ENCODE data around the gene MRPL12. TPM values are rescaled to one million over a fixed set of nuclear protein-coding genes. Genes with fewer than 3 reads are reported as not detected.

Gene MRPL12
- total and polyA plus RNA-seq, 2 donors (not counting 1 experiment from before 2014, with no cell fraction given), result 23.8 to 25.6 TPM

DNA sequence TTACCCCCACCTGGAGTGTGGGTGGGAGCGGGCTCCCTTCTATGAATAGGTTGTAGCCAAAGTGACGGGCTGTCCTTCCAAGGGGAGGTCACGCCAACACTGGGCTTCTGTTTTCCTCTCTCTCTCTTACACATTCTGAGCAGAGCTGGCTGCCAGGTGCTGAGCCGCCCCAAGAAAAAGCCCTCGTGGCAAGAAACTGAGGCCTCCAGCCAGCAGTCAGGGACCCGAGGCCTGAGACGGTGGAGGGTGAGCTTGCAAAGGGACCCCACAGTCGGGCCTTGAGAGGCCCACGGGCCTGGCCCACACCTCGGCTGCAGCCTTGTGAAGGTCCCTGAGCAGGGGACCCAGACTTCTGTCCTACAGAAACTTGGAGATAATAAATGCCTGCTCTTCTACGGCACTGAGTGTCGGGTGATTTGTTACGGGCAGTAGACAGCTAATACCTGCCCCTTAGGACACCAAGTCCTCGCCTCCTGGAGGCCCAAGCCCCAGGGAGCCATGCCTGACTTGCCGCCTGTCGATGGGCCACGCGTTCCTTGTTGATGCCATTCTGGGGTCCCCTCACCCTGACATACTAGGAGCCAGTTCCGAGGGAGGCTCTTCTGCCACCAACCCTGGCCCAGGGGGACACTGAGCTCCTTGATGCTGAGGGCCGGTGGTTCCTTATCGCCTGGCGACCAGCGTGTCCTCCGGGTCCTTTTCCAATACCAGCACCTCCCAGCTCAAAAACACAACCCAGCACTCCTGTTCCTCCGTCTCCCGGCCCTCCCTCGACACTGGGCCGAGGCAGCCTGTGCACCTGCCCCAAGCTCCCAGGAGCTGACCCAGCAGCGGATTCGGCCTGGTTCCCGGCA, 35.0 kb downstream of the MRPL12 start:
- H4K20me1 ChIP-seq (ENCODE audit: control insufficient read depth, insufficient read depth, low read length, poor library complexity, severe bottlenecking), result no peaks in the 10 kb centered on the region
- no peaks in the 10 kb centered on the region for H3K9me3 Mint-ChIP-seq (ENCODE audit: insufficient read depth)
- intact Hi-C loops (cut with micrococcal nuclease), result no loop called here
- no peaks in the 10 kb centered on the region for H3K79me2 ChIP-seq (ENCODE audit: control insufficient read depth, insufficient read depth, low read length)
- peaks cover 0 to 41% (median 4%) of the 10 kb centered on the region in 4 experiments for H3K27me3 ChIP-seq (replicated peaks in 1 of 4; ENCODE audit: control extremely low read depth in 1 of 4, control insufficient read depth in 3 of 4, insufficient read depth in 4 of 4, low read length in 3 of 4)
- peaks cover 10% of the 10 kb centered on the region for H3K27me3 Mint-ChIP-seq
- peaks cover 12% of the 10 kb centered on the region for H3K4me1 Mint-ChIP-seq
- no peak overlapping the region for H2AFZ ChIP-seq (ENCODE audit: insufficient read depth, low read depth, low read length, poor library complexity, severe bottlenecking)
- H3K4me3 Mint-ChIP-seq, result no peak overlapping the region
- TF ChIP-seq, protein P1, sequence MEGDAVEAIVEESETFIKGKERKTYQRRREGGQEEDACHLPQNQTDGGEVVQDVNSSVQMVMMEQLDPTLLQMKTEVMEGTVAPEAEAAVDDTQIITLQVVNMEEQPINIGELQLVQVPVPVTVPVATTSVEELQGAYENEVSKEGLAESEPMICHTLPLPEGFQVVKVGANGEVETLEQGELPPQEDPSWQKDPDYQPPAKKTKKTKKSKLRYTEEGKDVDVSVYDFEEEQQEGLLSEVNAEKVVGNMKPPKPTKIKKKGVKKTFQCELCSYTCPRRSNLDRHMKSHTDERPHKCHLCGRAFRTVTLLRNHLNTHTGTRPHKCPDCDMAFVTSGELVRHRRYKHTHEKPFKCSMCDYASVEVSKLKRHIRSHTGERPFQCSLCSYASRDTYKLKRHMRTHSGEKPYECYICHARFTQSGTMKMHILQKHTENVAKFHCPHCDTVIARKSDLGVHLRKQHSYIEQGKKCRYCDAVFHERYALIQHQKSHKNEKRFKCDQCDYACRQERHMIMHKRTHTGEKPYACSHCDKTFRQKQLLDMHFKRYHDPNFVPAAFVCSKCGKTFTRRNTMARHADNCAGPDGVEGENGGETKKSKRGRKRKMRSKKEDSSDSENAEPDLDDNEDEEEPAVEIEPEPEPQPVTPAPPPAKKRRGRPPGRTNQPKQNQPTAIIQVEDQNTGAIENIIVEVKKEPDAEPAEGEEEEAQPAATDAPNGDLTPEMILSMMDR (IDR thresholded peaks at IDR 0.05), result no peak
- TF ChIP-seq EZH2 (IDR thresholded peaks at IDR 0.05; ENCODE audit: borderline replicate concordance, insufficient read depth, low read depth, low read length, poor library complexity, severe bottlenecking), result no peak
- POLR2A ChIA-PET, result no interaction called here
- peaks cover 6 to 13% of the 10 kb centered on the region in 2 donors for H3K4me1 ChIP-seq (ENCODE audit: control insufficient read depth in 2 of 2, insufficient read depth in 2 of 2, low read length in 2 of 2)
- ATAC-seq (ENCODE audit: low read depth), result no peak
- peaks cover 0 to 3% (median 0%) of the 10 kb centered on the region in 3 donors for H3K9me3 ChIP-seq (ENCODE audit: control extremely low read depth in 1 of 3, control insufficient read depth in 2 of 3, insufficient read depth in 1 of 3, low read length in 2 of 3)
- no peaks in the 10 kb centered on the region for H3K36me3 ChIP-seq (replicated peaks in 1 of 2; ENCODE audit: control extremely low read depth in 1 of 2, control insufficient read depth in 1 of 2, extremely low read depth in 1 of 2, insufficient read depth in 2 of 2, low read length in 1 of 2)
- DNase-seq, result no peak
- CTCF ChIA-PET, result no interaction called here
- H3K27ac ChIP-seq (ENCODE audit: low read length in 2 of 2), result no peak overlapping the region
- no peak overlapping the region for H3K9ac ChIP-seq (ENCODE audit: low read length)
- no peak overlapping the region for H3K4me2 ChIP-seq (replicated peaks; ENCODE audit: low read depth, low read length, poor library complexity, severe bottlenecking)
- 95% methylated on average over 28 of the region's 31 CpGs for WGBS (ENCODE audit: insufficient coverage)
- H3K4me3 ChIP-seq (ENCODE audit: control extremely low read depth in 1 of 5, extremely low read depth in 1 of 5, insufficient read depth in 1 of 5, low read depth in 2 of 5, low read length in 4 of 5), result no peak overlapping the region
- H3K27ac Mint-ChIP-seq, result no peak overlapping the region

DNA sequence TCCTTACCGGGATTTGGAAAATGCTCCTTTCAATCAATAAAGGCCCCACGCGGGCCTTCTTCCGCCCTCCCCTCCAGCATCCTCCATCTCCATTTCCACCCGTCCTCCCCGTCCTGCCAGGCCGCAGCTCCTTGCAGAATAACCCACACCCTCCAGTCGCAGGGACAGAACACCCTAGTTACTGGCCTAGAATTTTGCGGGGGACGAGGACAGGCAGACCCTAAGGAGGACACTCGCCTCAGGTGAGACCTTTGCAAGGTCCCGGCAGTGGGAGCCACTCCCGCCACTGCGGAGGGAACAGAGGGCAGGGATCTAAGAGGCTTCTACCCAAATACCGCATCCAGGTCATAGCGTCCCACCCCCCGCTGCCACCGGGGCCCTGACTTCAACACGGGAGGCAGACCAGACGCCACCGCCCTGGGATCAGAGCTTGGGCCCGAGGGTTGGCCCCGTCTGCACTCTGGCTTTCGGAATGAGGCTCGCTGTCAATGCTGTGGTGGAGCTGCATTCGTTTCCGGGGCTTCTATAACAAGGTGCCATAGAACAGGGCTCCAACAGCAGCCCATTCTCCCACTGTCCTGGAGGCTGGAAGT, 35.7 kb downstream of the MRPL12 start:
- Mint-ChIP-seq H3K4me1 (peaks cover 8% of the 10 kb centered on the region), H3K27me3 (peaks cover 5% of the 10 kb centered on the region), H3K27ac (no peak overlapping the region), H3K4me3 (no peak overlapping the region), H3K9me3 (ENCODE audit: insufficient read depth) (no peaks in the 10 kb centered on the region)
- Histone ChIP-seq H3K27me3 (replicated peaks in 1 of 4; ENCODE audit: control extremely low read depth in 1 of 4, control insufficient read depth in 3 of 4, insufficient read depth in 4 of 4, low read length in 3 of 4) (peaks cover 0 to 34% (median 1%) of the 10 kb centered on the region in 4 experiments), H4K20me1 (ENCODE audit: control insufficient read depth, insufficient read depth, low read length, poor library complexity, severe bottlenecking) (no peaks in the 10 kb centered on the region), H2AFZ (ENCODE audit: insufficient read depth, low read depth, low read length, poor library complexity, severe bottlenecking) (no peak overlapping the region), H3K36me3 (replicated peaks in 1 of 2; ENCODE audit: control extremely low read depth in 1 of 2, control insufficient read depth in 1 of 2, extremely low read depth in 1 of 2, insufficient read depth in 2 of 2, low read length in 1 of 2) (no peaks in the 10 kb centered on the region), H3K79me2 (ENCODE audit: control insufficient read depth, insufficient read depth, low read length) (no peaks in the 10 kb centered on the region), H3K4me1 (ENCODE audit: control insufficient read depth in 2 of 2, insufficient read depth in 2 of 2, low read length in 2 of 2) (peaks cover 6 to 13% of the 10 kb centered on the region in 2 donors), H3K4me3 (ENCODE audit: control extremely low read depth in 1 of 5, extremely low read depth in 1 of 5, insufficient read depth in 1 of 5, low read depth in 2 of 5, low read length in 4 of 5) (no peak overlapping the region), H3K9ac (ENCODE audit: low read length) (no peak overlapping the region), H3K27ac (ENCODE audit: low read length in 2 of 2) (no peak overlapping the region), H3K9me3 (ENCODE audit: control extremely low read depth in 1 of 3, control insufficient read depth in 2 of 3, insufficient read depth in 1 of 3, low read length in 2 of 3) (peaks cover 0 to 3% (median 0%) of the 10 kb centered on the region in 3 donors), H3K4me2 (replicated peaks; ENCODE audit: low read depth, low read length, poor library complexity, severe bottlenecking) (no peak overlapping the region)
- no peak for ATAC-seq (ENCODE audit: low read depth)
- ChIA-PET CTCF (no interaction called here), POLR2A (no interaction called here)
- DNase-seq, result no peak
- TF ChIP-seq EZH2 (IDR thresholded peaks at IDR 0.05; ENCODE audit: borderline replicate concordance, insufficient read depth, low read depth, low read length, poor library complexity, severe bottlenecking), result no peak
- TF ChIP-seq, protein P1 (IDR thresholded peaks at IDR 0.05), result no peak
- 93% methylated on average over 24 of the region's 27 CpGs for WGBS (ENCODE audit: insufficient coverage)
- intact Hi-C loops (cut with micrococcal nuclease), result no loop called here

Measured in B cell (primary cell).